H1 (cell line): Measurements from ENCODE around the gene ADGRE2. TPM values are rescaled to one million over a fixed set of nuclear protein-coding genes. Genes with fewer than 3 reads are reported as not detected.

Experiments
- CTCF ChIA-PET: fragments of 300-600 bp; sonication (Branson Sonifier 250); formaldehyde crosslinking; loops from one replicate; lab custom pipeline; 2021; ENCODE audit not compliant: partially characterized antibody; lab: Charles Lee
- POLR2A ChIA-PET: fragments of 300-600 bp; sonication (Branson Sonifier 250); formaldehyde crosslinking; loops from one replicate; lab custom pipeline; 2021; ENCODE audit warnings: inconsistent platforms; ENCODE audit not compliant: partially characterized antibody; lab: Charles Lee
- DNase-seq, 2 experiments: peaks; one replicate each; pipeline versions ENCODE4 v3.0.0 to v3.0.0-alpha.2; 2010 to 2022; ENCODE audit warnings: low spot score in 2 of 2, low read depth in 1 of 2, mixed read lengths in 1 of 2
- FAIRE-seq: peaks from 2 replicates; lab custom pipeline; 2011; peaks lifted over from hg19 to GRCh38; lab: Jason Lieb, UNC
- H2AFZ ChIP-seq: 2 replicates; pipeline ENCODE4 v1.8.1; 2012; ENCODE audit warnings: low read length, inconsistent platforms
- H2AK5ac ChIP-seq: 2 replicates; pipeline ENCODE4 v1.6.1; 2013; ENCODE audit warnings: low read depth, low read length
- H2BK120ac ChIP-seq: replicated peaks from 2 replicates; pipeline ENCODE3; 2013; ENCODE audit warnings: low read depth, low read length, inconsistent platforms
- H2BK12ac ChIP-seq: 2 replicates; pipeline ENCODE4 v1.6.1; 2013; ENCODE audit warnings: low read depth, low read length
- H2BK15ac ChIP-seq: 2 replicates; pipeline ENCODE4 v1.6.1; 2013; ENCODE audit warnings: low read length
- H2BK20ac ChIP-seq: 2 replicates; pipeline ENCODE4 v1.6.1; 2013; ENCODE audit warnings: low read length
- H2BK5ac ChIP-seq: 2 replicates; pipeline ENCODE4 v1.6.1; 2013; ENCODE audit warnings: low read depth, low read length
- H3K14ac ChIP-seq: 2 replicates; pipeline ENCODE4 v1.6.1; 2013; ENCODE audit warnings: inconsistent platforms; ENCODE audit not compliant: insufficient read length
- H3K18ac ChIP-seq: 2 replicates; pipeline ENCODE4 v1.6.1; 2013; ENCODE audit warnings: low read length; ENCODE audit errors: extremely low read depth
- H3K23ac ChIP-seq: 2 replicates; pipeline ENCODE4 v1.6.1; 2013; ENCODE audit warnings: inconsistent platforms; ENCODE audit not compliant: insufficient read length
- H3K23me2 ChIP-seq: 2 replicates; pipeline ENCODE4 v1.6.1; 2013; ENCODE audit warnings: low read depth, low read length
- H3K27ac ChIP-seq: 2 replicates; pipeline ENCODE4 v1.6.1; 2011; ENCODE audit warnings: low read depth, low read length, inconsistent platforms
- H3K27me3 ChIP-seq, 4 experiments: replicated peaks in 1 of 4; 1 replicate in 1 of 4; 2 replicates in 3 of 4; pipeline versions ENCODE4 v1.6.1 to v1.8.1; 2011 to 2013; ENCODE audit warnings: low read length in 3 of 4, mild to moderate bottlenecking in 3 of 4, inconsistent platforms in 2 of 4, mixed read lengths in 2 of 4, moderate library complexity in 1 of 4; ENCODE audit not compliant: control insufficient read depth in 3 of 4, insufficient read depth in 3 of 4; ENCODE audit errors: extremely low read depth in 1 of 4
- H3K36me3 ChIP-seq, 4 experiments: 2 replicates each; pipeline versions ENCODE4 v1.6.1 to v1.8.1; 2011 to 2013; ENCODE audit warnings: mild to moderate bottlenecking in 4 of 4, low read length in 3 of 4, moderate library complexity in 2 of 4, control low read depth in 1 of 4, inconsistent platforms in 1 of 4; ENCODE audit not compliant: insufficient read depth in 4 of 4, control insufficient read depth in 2 of 4
- H3K4ac ChIP-seq: replicated peaks from 2 replicates; pipeline ENCODE3; 2013; ENCODE audit warnings: low read length, low read depth, mixed read lengths, inconsistent platforms; ENCODE audit not compliant: insufficient read length
- H3K4me1 ChIP-seq, 4 experiments: replicated peaks in 1 of 4; 1 replicate in 1 of 4; 2 replicates in 3 of 4; pipeline versions ENCODE4 v1.6.1 to v1.8.1; 2011 to 2013; ENCODE audit warnings: low read length in 3 of 4, inconsistent platforms in 2 of 4, mixed read lengths in 1 of 4; ENCODE audit not compliant: insufficient read depth in 4 of 4, control insufficient read depth in 3 of 4
- H3K4me2 ChIP-seq, 2 experiments: 2 replicates each; pipeline versions ENCODE4 v1.6.1 to v1.8.1; 2011 to 2013; ENCODE audit warnings: low read depth in 2 of 2, low read length in 2 of 2, control low read depth in 1 of 2, inconsistent platforms in 1 of 2, mild to moderate bottlenecking in 1 of 2; ENCODE audit not compliant: insufficient read depth in 1 of 2
- H3K4me3 ChIP-seq, 4 experiments: fragments of 200-600, 300-600 bp in 1 of 4; sonication (generic), shearing (Covaris generic), sonication (Bioruptor Twin) in 1 of 4; 2 replicates each; pipeline versions ENCODE4 v1.5.1 to v1.8.1; 2011 to 2016; ENCODE audit warnings: low read length in 4 of 4, low read depth in 3 of 4, control low read depth in 2 of 4, inconsistent platforms in 2 of 4, mild to moderate bottlenecking in 2 of 4, mixed read lengths in 1 of 4, moderate library complexity in 1 of 4; ENCODE audit not compliant: insufficient read depth in 2 of 4; ENCODE audit errors: extremely low read depth in 1 of 4
- H3K56ac ChIP-seq: replicated peaks from 2 replicates; pipeline ENCODE3; 2013; ENCODE audit warnings: low read depth, mild to moderate bottlenecking, mixed read lengths, low read length, inconsistent platforms; ENCODE audit not compliant: insufficient read length
- H3K79me1 ChIP-seq: 2 replicates; pipeline ENCODE4 v1.6.1; 2013; ENCODE audit warnings: low read depth, low read length, control low read depth
- H3K79me2 ChIP-seq, 2 experiments: 2 replicates each; pipeline versions ENCODE4 v1.6.1 to v1.8.1; 2012 to 2013; ENCODE audit warnings: low read length in 2 of 2, mild to moderate bottlenecking in 2 of 2, inconsistent platforms in 1 of 2; ENCODE audit not compliant: insufficient read depth in 2 of 2, control insufficient read depth in 1 of 2
- H3K9ac ChIP-seq, 4 experiments: replicated peaks in 1 of 4; 1 replicate in 1 of 4; 2 replicates in 3 of 4; pipeline versions ENCODE4 v1.6.1 to v1.8.1; 2011 to 2013; ENCODE audit warnings: low read depth in 3 of 4, low read length in 3 of 4, control low read depth in 2 of 4, mild to moderate bottlenecking in 2 of 4, moderate library complexity in 2 of 4, inconsistent platforms in 1 of 4; ENCODE audit errors: extremely low read depth in 1 of 4
- H3K9me3 ChIP-seq, 2 experiments: 2 replicates each; pipeline versions ENCODE4 v1.6.1 to v1.8.1; 2012 to 2013; ENCODE audit warnings: mild to moderate bottlenecking in 2 of 2, moderate library complexity in 2 of 2, control low read depth in 1 of 2, inconsistent platforms in 1 of 2, low read depth in 1 of 2, low read length in 1 of 2, mixed read lengths in 1 of 2; ENCODE audit not compliant: insufficient read depth in 2 of 2
- H4K20me1 ChIP-seq, 2 experiments: replicated peaks in 1 of 2; 2 replicates each; pipeline versions ENCODE3 to v1.8.1; 2011 to 2013; ENCODE audit warnings: inconsistent platforms in 2 of 2, low read length in 2 of 2, mild to moderate bottlenecking in 1 of 2; ENCODE audit not compliant: insufficient read depth in 2 of 2, control insufficient read depth in 1 of 2
- H4K5ac ChIP-seq: 2 replicates; pipeline ENCODE4 v1.6.1; 2013; ENCODE audit warnings: low read length, low read depth, mixed read lengths, inconsistent platforms; ENCODE audit not compliant: insufficient read length
- H4K8ac ChIP-seq: 2 replicates; pipeline ENCODE4 v1.8.0; 2013; ENCODE audit warnings: mild to moderate bottlenecking, moderate library complexity, low read length, inconsistent platforms; ENCODE audit not compliant: insufficient read depth; ENCODE audit errors: extremely low read depth
- H4K91ac ChIP-seq: replicated peaks from 2 replicates; pipeline ENCODE3; 2013; ENCODE audit warnings: low read length, mixed read lengths, inconsistent platforms; ENCODE audit not compliant: insufficient read length
- CHD2 ChIP-seq: IDR thresholded peaks from 2 replicates; pipeline ENCODE4 v1.6.1; 2012; ENCODE audit warnings: low read length, improper control_type of control experiment
- MAX ChIP-seq: IDR thresholded peaks from 2 replicates; pipeline ENCODE4 v1.6.1; 2012; ENCODE audit warnings: inconsistent platforms
- SIN3A ChIP-seq, 2 experiments: IDR thresholded peaks in 1 of 2; conservative IDR thresholded peaks in 1 of 2; 2 replicates each; pipeline ENCODE4 v1.6.1; 2011 to 2012; ENCODE audit warnings: low read length in 2 of 2, improper control_type of control experiment in 1 of 2, low read depth in 1 of 2, mild to moderate bottlenecking in 1 of 2
- SIX5 ChIP-seq: IDR thresholded peaks from 2 replicates; pipeline ENCODE4 v1.6.1; 2011; ENCODE audit warnings: mild to moderate bottlenecking, low read depth, low read length
- TAF1 ChIP-seq: IDR thresholded peaks from 2 replicates; pipeline ENCODE4 v1.6.1; 2011; ENCODE audit warnings: mild to moderate bottlenecking, low read depth, low read length
- WGBS, 2 experiments: shearing (Covaris generic) in 1 of 2; methylation state at CpG; one replicate each; pipeline versions ENCODE4 v1.1.6 to v1.1.7; 2013 to 2015; ENCODE audit warnings: low lambda C conversion rate in 2 of 2, mixed read lengths in 2 of 2, inconsistent platforms in 1 of 2, low coverage in 1 of 2, missing lambda C conversion rate in 1 of 2; ENCODE audit not compliant: insufficient replicate concordance in 2 of 2, insufficient coverage in 1 of 2, insufficient read length in 1 of 2; ENCODE audit errors: extremely low coverage in 1 of 2, missing lambda C conversion rate in 1 of 2; 5-methylcytosine and 5-hydroxymethylcytosine counted together
- polyA plus RNA-seq, 7 experiments: library from polyadenylated mRNA; depleted of rRNA in 3 of 7; stranded (reverse) in 5 of 7; unstranded in 2 of 7; fragments of >200 nt in 5 of 7; fragments of 200-250 nt in 2 of 7; gene quantifications; 1 replicate in 5 of 7; 2 replicates in 1 of 7; 4 replicates in 1 of 7; pipeline versions ENCODE4 v1.2.1 to v1.2.3, GENCODE V29; 2011 to 2013; ENCODE audit warnings: missing spikeins in 2 of 7, mixed read lengths in 2 of 7
- total RNA-seq: library from RNA; stranded (reverse); fragmentation: NEBNext Ultra II Directional; extraction: Animal tissue kit (Norgen Biotek cat#: 25700); gene quantifications from 2 replicates; pipeline ENCODE4 v1.2.1, GENCODE V29; 2021
- TF ChIP-seq, protein P1 (sequence below): IDR thresholded peaks from 2 replicates; pipeline ENCODE4 v1.6.1; 2011; ENCODE audit warnings: low read depth, mild to moderate bottlenecking, low read length; ENCODE audit not compliant: insufficient read depth

Gene ADGRE2
- total and polyA plus RNA-seq, 2 of the 8 experiments (the other 6 are each of a cell fraction or from before 2014, with no cell fraction given) = 2.0 to 4.5 TPM

DNA sequence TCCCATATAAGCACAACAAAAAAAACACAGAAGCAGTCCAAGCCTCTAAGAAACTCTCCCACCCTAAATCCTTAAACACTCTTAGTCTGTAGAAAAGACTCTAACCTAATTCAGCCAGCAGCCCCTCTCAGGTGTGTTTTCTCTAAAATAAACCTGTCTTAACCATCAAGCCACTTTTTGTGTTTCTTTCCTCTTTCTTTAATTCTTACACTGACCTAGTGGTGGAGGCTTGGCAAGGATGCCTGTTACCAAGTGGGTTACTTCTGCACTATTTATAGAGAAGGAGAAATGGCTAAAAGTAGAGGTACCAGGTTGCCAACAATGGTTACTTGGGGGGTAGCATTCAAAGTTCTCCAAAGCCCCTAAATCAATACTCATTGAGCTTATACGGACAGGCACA lies 44.8 kb downstream of the ADGRE2 start:
- Histone ChIP-seq H2BK5ac (no peak overlapping the region), H3K4me1 (no peaks in the 10 kb centered on the region; a peak in 2 of 7 replicates), H3K18ac (no peak overlapping the region), H3K4me2 (no peak overlapping the region), H3K79me2 (no peaks in the 10 kb centered on the region), H4K5ac (no peak overlapping the region), H3K56ac (no peak overlapping the region), H4K91ac (no peak overlapping the region), H2BK120ac (no peak overlapping the region), H3K9ac (no peak overlapping the region), H3K23me2 (no peaks in the 10 kb centered on the region), H3K4ac (no peak overlapping the region), H3K4me3 (no peak overlapping the region), H2AFZ (no peak overlapping the region), H3K79me1 (no peaks in the 10 kb centered on the region), H4K8ac (no peak overlapping the region), H3K9me3 (peaks cover 12 to 18% of the 10 kb centered on the region in 2 experiments; a peak in 3 of 4 replicates), H2AK5ac (no peak overlapping the region), H3K14ac (no peak overlapping the region), H2BK20ac (no peak overlapping the region), H3K23ac (no peak overlapping the region), H2BK15ac (no peak overlapping the region), H2BK12ac (no peak overlapping the region), H3K27me3 (no peaks in the 10 kb centered on the region), H3K36me3 (no peaks in the 10 kb centered on the region; a peak in 1 of 8 replicates), H3K27ac (no peak overlapping the region), H4K20me1 (no peaks in the 10 kb centered on the region)
- TF ChIP-seq CHD2 = no peak
- no peak for TF ChIP-seq MAX
- no peak for TF ChIP-seq SIX5
- no peak for TF ChIP-seq TAF1
- TF ChIP-seq, protein P1, sequence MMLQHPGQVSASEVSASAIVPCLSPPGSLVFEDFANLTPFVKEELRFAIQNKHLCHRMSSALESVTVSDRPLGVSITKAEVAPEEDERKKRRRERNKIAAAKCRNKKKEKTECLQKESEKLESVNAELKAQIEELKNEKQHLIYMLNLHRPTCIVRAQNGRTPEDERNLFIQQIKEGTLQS = no peak
- no peak for TF ChIP-seq SIN3A (conservative IDR thresholded peaks at IDR 0.05 in 1 of 2, IDR thresholded peaks at IDR 0.05 in 1 of 2; ENCODE audit: low read depth in 1 of 2, low read length in 2 of 2)
- FAIRE-seq (no peak), DNase-seq (no peak)
- ChIA-PET POLR2A (no interaction called here), CTCF (interaction anchor here (1.6 kb wide), 1 partner anchor 10 kb away, joined by 3 read pairs; no protein-coding TSS in a partner anchor)
- 83% methylated on average over 1 of the region's 1 CpG; no CpG with 5 or more reads in 1 of the 2 experiments for WGBS, 2 experiments
